Small intestine (tissue), 7 donors: ENCODE measurements around the gene GALNT10. TPM values are rescaled to one million over a fixed set of nuclear protein-coding genes. Genes with fewer than 3 reads are reported as not detected.

Experiments
- DNase-seq, 2 donors: peaks; one replicate each; pipeline versions ENCODE4 v3.0.0 to v3.0.0-alpha.2; 2013
- FAIRE-seq: peaks from 2 replicates; lab custom pipeline; 2012; peaks lifted over from hg19 to GRCh38; lab: Jason Lieb, UNC
- H3K27ac ChIP-seq, 3 donors: one replicate each; pipeline ENCODE4 v1.5.1; 2013; ENCODE audit warnings: low read length in 2 of 3, mild to moderate bottlenecking in 2 of 3, control low read depth in 1 of 3, inconsistent platforms in 1 of 3, low read depth in 1 of 3, moderate library complexity in 1 of 3
- H3K27me3 ChIP-seq, 3 donors: one replicate each; pipeline ENCODE4 v1.6.1; 2013; ENCODE audit warnings: low read length in 3 of 3, inconsistent platforms in 1 of 3; ENCODE audit not compliant: control insufficient read depth in 3 of 3, insufficient read depth in 3 of 3
- H3K36me3 ChIP-seq, 3 donors: one replicate each; pipeline ENCODE4 v1.6.1; 2013; ENCODE audit warnings: low read length in 3 of 3, inconsistent platforms in 1 of 3, low read depth in 1 of 3, mild to moderate bottlenecking in 1 of 3, moderate library complexity in 1 of 3; ENCODE audit not compliant: control insufficient read depth in 3 of 3, insufficient read depth in 2 of 3
- H3K4me1 ChIP-seq, 3 donors: one replicate each; pipeline ENCODE4 v1.6.1; 2013; ENCODE audit warnings: low read length in 2 of 3, inconsistent platforms in 1 of 3, low read depth in 1 of 3, mild to moderate bottlenecking in 1 of 3, moderate library complexity in 1 of 3; ENCODE audit not compliant: control insufficient read depth in 3 of 3, insufficient read depth in 2 of 3
- H3K4me3 ChIP-seq, 3 donors: one replicate each; pipeline ENCODE4 v1.5.1; 2013; ENCODE audit warnings: low read length in 3 of 3, control low read depth in 1 of 3, inconsistent platforms in 1 of 3, low read depth in 1 of 3, mild to moderate bottlenecking in 1 of 3, moderate library complexity in 1 of 3
- H3K9me3 ChIP-seq, 2 donors: one replicate each; pipeline ENCODE4 v1.6.1; 2013; ENCODE audit warnings: low read depth in 1 of 2, low read length in 1 of 2; ENCODE audit not compliant: control insufficient read depth in 2 of 2, insufficient read depth in 1 of 2
- WGBS, 3 donors: extraction: QIAGEN DNeasy Blood & Tissue Kit; methylation state at CpG; one replicate each; pipeline ENCODE4 v1.1.7; 2013; 5-methylcytosine and 5-hydroxymethylcytosine counted together
- polyA plus RNA-seq, 4 donors: library from polyadenylated mRNA; stranded (reverse) in 3 of 4; unstranded in 1 of 4; fragments of 200-250 nt in 3 of 4; fragments of 120-200 nt in 1 of 4; gene quantifications; one replicate each; pipeline versions ENCODE4 v1.2.1 to v1.2.3, GENCODE V29; 2013
- donor health status: healthy with polysubstance abuse.
- donor health status: control.
- donor health status: control.
- donor health status: Bipolar disorder and iron deficiency.
- donor health status: healthy.

The GALNT10 gene
- polyA plus RNA-seq, 4 donors: 5.4 to 18.1 (median 8.7) TPM

- no peak for FAIRE-seq
- no peak for DNase-seq
- no peak overlapping the region for H3K27ac ChIP-seq
- peaks cover 3 to 15% (median 9%) of the 10 kb centered on the region in 3 donors for H3K4me1 ChIP-seq
- no peaks in the 10 kb centered on the region for H3K9me3 ChIP-seq
- no peak overlapping the region for H3K4me3 ChIP-seq
- H3K27me3 ChIP-seq: no peaks in the 10 kb centered on the region
- peaks cover 0 to 6% (median 0%) of the 10 kb centered on the region in 3 donors for H3K36me3 ChIP-seq
- WGBS, 3 donors: 96 to 100% (median 100%) methylated on average over 2 of the region's 2 CpGs
Measured at GRCh38 chr5:154262342-154262741, 71.8 kb downstream of the GALNT10 start.

DNA sequence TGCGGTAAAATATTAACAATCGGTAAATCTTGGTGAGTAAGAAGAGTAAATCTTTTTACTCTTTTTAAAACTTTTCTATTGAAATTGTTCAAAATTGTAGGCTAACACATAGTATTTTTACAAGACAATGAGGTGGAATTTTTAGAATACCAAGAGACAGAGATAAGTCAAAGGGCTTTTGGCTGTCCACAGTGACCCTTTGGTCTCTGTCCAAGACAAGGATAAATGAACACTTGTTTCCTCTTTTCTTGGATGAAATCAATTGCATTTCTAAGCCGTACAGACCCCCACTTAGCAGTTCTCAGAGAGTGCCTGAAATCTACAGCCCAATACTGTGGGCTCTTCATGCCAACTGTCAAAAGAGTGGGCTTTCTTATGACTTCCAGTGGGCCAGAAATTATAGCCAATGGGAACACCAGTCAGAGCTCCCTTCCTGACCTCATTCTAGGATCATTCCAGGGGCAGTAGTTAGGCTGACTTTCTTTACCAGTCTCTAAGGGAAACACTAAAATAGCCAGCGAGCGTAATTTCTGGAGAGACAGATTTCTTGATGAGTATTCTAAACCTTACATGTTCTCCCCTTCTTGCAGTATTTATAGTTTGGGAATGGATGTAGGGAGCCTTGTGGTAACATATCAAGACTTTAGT is 74.1 kb downstream of the GALNT10 start:
- no peaks in the 10 kb centered on the region for H3K9me3 ChIP-seq
- H3K27ac ChIP-seq: no peak overlapping the region
- FAIRE-seq (no peak), DNase-seq (no peak)
- H3K36me3 ChIP-seq: peaks cover 0 to 6% (median 0%) of the 10 kb centered on the region in 3 donors
- WGBS, 3 donors: 83 to 97% (median 94%) methylated on average over 5 of the region's 5 CpGs
- no peaks in the 10 kb centered on the region for H3K27me3 ChIP-seq
- H3K4me1 ChIP-seq: peaks cover 0 to 8% (median 0%) of the 10 kb centered on the region in 3 donors
- no peak overlapping the region for H3K4me3 ChIP-seq

DNA sequence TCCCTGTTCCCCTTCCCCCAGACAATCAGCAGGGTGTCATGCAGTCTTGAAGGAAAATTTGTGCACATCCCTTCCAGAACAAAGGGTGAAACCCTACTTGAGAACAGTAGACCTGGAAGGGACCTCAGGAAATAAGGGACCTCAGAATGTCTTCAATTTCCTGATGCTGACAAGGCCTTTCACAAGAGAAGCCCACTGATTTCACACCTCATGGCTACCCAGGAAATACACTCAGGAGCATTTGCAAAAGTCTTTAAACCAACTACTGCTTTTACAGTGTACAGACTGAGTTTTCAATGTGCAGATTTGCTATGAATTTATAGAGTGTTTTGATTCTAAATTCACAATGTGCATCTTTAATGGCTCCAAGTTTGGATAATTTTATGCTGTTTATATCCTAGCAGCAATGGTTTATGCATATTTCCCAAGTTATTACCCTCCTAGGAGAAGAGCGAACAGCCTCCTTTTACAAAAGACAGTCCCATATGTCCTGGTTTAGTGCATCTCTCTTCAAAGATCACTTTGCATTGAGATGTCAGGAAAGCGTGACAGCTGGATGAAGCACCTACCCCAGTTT is 74.8 kb downstream of the GALNT10 start:
- 95 to 98% (median 97%) methylated on average over 2 of the region's 2 CpGs for WGBS, 3 donors
- H3K4me1 ChIP-seq: peaks cover 0 to 7% (median 0%) of the 10 kb centered on the region in 3 donors
- H3K36me3 ChIP-seq: peaks cover 0 to 6% (median 0%) of the 10 kb centered on the region in 3 donors
- no peaks in the 10 kb centered on the region for H3K9me3 ChIP-seq
- no peak overlapping the region for H3K27ac ChIP-seq
- no peaks in the 10 kb centered on the region for H3K27me3 ChIP-seq
- DNase-seq: no peak
- no peak overlapping the region for H3K4me3 ChIP-seq
- FAIRE-seq: no peak

DNA sequence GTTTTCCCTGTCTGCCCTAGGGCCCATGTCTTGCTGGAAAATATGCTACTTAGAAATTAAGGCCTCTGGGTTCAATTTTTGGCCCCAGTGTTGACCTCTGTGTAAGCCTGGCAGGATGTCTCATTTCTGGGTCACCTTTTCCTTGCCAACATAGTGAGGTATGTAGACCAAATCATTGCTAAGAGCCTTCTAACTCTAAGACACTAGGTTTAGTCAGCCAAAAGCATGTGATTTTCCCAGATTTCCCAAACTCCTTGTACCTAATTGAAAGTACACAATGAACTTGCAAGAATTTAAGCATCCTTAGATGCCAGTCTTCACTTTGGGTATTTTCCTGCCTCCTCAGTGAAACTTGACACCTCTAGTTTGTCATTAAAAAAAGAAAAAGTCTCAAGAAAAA is 77.0 kb downstream of the GALNT10 start:
- Histone ChIP-seq H3K9me3 (no peaks in the 10 kb centered on the region), H3K27ac (no peak overlapping the region), H3K4me3 (no peak overlapping the region), H3K4me1 (peaks cover 0 to 12% (median 0%) of the 10 kb centered on the region in 3 donors), H3K36me3 (peaks cover 0 to 5% (median 0%) of the 10 kb centered on the region in 3 donors), H3K27me3 (no peaks in the 10 kb centered on the region)
- DNase-seq: no peak
- FAIRE-seq: no peak

GRCh38 chr5:154268073-154268472 is 77.5 kb downstream of the GALNT10 start:
- Histone ChIP-seq H3K36me3 (peaks cover 0 to 2% (median 0%) of the 10 kb centered on the region in 3 donors), H3K4me1 (peaks cover 2 to 17% (median 5%) of the 10 kb centered on the region in 3 donors), H3K4me3 (no peak overlapping the region), H3K27me3 (no peaks in the 10 kb centered on the region), H3K9me3 (no peaks in the 10 kb centered on the region), H3K27ac (no peak overlapping the region)
- DNase-seq (no peak), FAIRE-seq (no peak)
- WGBS, 3 donors: 79 to 88% (median 86%) methylated on average over 3 of the region's 3 CpGs

DNA sequence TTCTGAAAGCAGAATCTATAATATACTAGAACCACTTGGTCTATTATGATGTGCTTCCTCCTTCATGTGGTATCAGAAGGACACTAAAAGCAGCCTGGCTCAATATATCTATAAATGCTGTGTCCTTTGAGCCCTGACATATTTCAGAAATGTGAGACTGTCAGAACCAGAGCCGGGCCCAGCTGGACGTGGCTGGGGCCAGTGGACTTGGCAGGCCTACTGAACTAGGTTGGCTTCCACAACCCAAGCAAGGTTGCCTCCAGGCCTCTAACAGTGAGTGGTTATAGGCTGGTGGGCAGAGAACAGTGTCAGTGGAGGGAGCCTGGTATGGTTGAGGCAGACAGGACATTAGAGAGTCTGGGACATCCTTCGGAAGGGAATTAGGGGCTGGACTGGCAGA is 78.9 kb downstream of the GALNT10 start:
- H3K4me3 ChIP-seq: no peak overlapping the region
- no peak for DNase-seq
- no peak for FAIRE-seq
- no peaks in the 10 kb centered on the region for H3K27me3 ChIP-seq
- H3K9me3 ChIP-seq: no peaks in the 10 kb centered on the region
- H3K36me3 ChIP-seq: peaks cover 0 to 2% (median 0%) of the 10 kb centered on the region in 3 donors
- H3K4me1 ChIP-seq: peaks cover 2 to 20% (median 9%) of the 10 kb centered on the region in 3 donors
- 93 to 95% (median 93%) methylated on average over 3 of the region's 3 CpGs for WGBS, 3 donors
- no peak overlapping the region for H3K27ac ChIP-seq

GRCh38 chr5:154271466-154271865 is 80.9 kb downstream of the GALNT10 start:
- Histone ChIP-seq H3K36me3 (no peaks in the 10 kb centered on the region), H3K4me1 (peaks cover 2 to 14% (median 9%) of the 10 kb centered on the region in 3 donors), H3K27ac (no peak overlapping the region), H3K9me3 (no peaks in the 10 kb centered on the region), H3K27me3 (no peaks in the 10 kb centered on the region), H3K4me3 (no peak overlapping the region)
- WGBS, 3 donors: 79 to 86% (median 81%) methylated on average over 1 of the region's 1 CpG
- FAIRE-seq: no peak
- no peak for DNase-seq

- no peaks in the 10 kb centered on the region for H3K36me3 ChIP-seq
- no peaks in the 10 kb centered on the region for H3K27me3 ChIP-seq
- peak overlapping the region in 1 of 3 donors; percentile 49 for H3K27ac ChIP-seq
- no peak overlapping the region for H3K4me3 ChIP-seq
- 78 to 89% (median 86%) methylated on average over 6 of the region's 6 CpGs for WGBS, 3 donors
- H3K4me1 ChIP-seq: peaks cover 2 to 14% (median 9%) of the 10 kb centered on the region in 3 donors
- DNase-seq (no peak), FAIRE-seq (no peak)
- no peaks in the 10 kb centered on the region for H3K9me3 ChIP-seq
Measured at GRCh38 chr5:154271936-154272514, 81.5 kb downstream of the GALNT10 start.
